SK-N-DZ (cell line): ENCODE results near the gene TSPAN9.

Experiments
- DNase-seq: peaks from one replicate; pipeline ENCODE4 v3.0.0-alpha.2; 2015; ENCODE audit warnings: low spot score

The TSPAN9 gene

GRCh38 chr12:3223601-3224529 is 146.7 kb downstream of the TSPAN9 start:
- DNase-seq = no peak

GRCh38 chr12:3224530-3224903 is 147.3 kb downstream of the TSPAN9 start:
- peak; percentile 60 for DNase-seq

GRCh38 chr12:3225154-3225795 is 148.1 kb downstream of the TSPAN9 start:
- DNase-seq = no peak

- DNase-seq = no peak
Observed at GRCh38 chr12:3225796-3226180, 148.6 kb downstream of the TSPAN9 start.

GRCh38 chr12:3226264-3226663 is 149.1 kb downstream of the TSPAN9 start:
- DNase-seq = no peak

- no peak for DNase-seq
Observed at GRCh38 chr12:3227076-3227975, 150.1 kb downstream of the TSPAN9 start.

GRCh38 chr12:3228552-3228951 is 151.4 kb downstream of the TSPAN9 start:
- no peak for DNase-seq

GRCh38 chr12:3229577-3229976 is 152.4 kb downstream of the TSPAN9 start:
- DNase-seq = no peak

- no peak for DNase-seq
Observed at GRCh38 chr12:3230758-3231375, 153.7 kb downstream of the TSPAN9 start.

- DNase-seq = no peak
Observed at GRCh38 chr12:3231399-3231876, 154.3 kb downstream of the TSPAN9 start.

- no peak for DNase-seq
Observed at GRCh38 chr12:3233797-3234196, 156.6 kb downstream of the TSPAN9 start.

- peak; percentile 47 for DNase-seq
Observed at GRCh38 chr12:3236345-3237187, 159.4 kb downstream of the TSPAN9 start.

- DNase-seq = no peak
Observed at GRCh38 chr12:3238196-3238595, 161.0 kb downstream of the TSPAN9 start.

GRCh38 chr12:3241621-3242020 is 164.4 kb downstream of the TSPAN9 start:
- DNase-seq = no peak

GRCh38 chr12:3242199-3242863 is 165.2 kb downstream of the TSPAN9 start:
- no peak for DNase-seq

GRCh38 chr12:3243376-3244084 is 166.4 kb downstream of the TSPAN9 start:
- DNase-seq = no peak

GRCh38 chr12:3244219-3244750 is 167.1 kb downstream of the TSPAN9 start:
- no peak for DNase-seq

- DNase-seq = no peak
Observed at GRCh38 chr12:3246253-3246652, 169.1 kb downstream of the TSPAN9 start.

- DNase-seq = no peak
Observed at GRCh38 chr12:3247077-3247476, 169.9 kb downstream of the TSPAN9 start.
